SU-DHL-6 (cell line): ENCODE measurements around the gene LDAH.

Experiments
- CTCF ChIP-seq: fragments of 200-600 bp; sonication (generic); IDR thresholded peaks from one replicate; pipeline ENCODE4 v1.5.1; 2017; ENCODE audit warnings: antibody characterized with exemption, mild to moderate bottlenecking, low read length, moderate library complexity; ENCODE audit not compliant: insufficient read depth, poor library complexity, severe bottlenecking
- EZH2phosphoT487 ChIP-seq: fragments of 200-600 bp; sonication (generic), shearing (Covaris generic); conservative IDR thresholded peaks from 2 replicates; pipeline ENCODE4 v1.6.1; 2018; ENCODE audit warnings: mild to moderate bottlenecking, antibody characterized with exemption, low read length, moderate library complexity, mixed read lengths

- TF ChIP-seq CTCF, result no peak
- no peak for TF ChIP-seq EZH2phosphoT487
Measured at GRCh38 chr2:20745924-20746555, 76.9 kb downstream of the LDAH start.
